NCI-H2227 (cell line): ENCODE measurements around the gene NRBF2.
A peak's percentile ranks its signal among the peaks of the same experiment; 100 is the strongest.
"Not testable (repeated sequence)": the region's sequence is repeated elsewhere in the genome, so short reads cannot be mapped to it uniquely, and the experiment has no call there.

ENCODE experiments used
- DNase-seq: peaks from one replicate; lab custom pipeline; 2025; ENCODE audit not compliant: unreplicated experiment; lab: John Stamatoyannopoulos, UW

NRBF2 gene

GRCh38 chr10:63133056-63133820 is at the start of gene NRBF2:
TSS of gene NRBF2 (plus strand) at chr10:63133328. CDS start at chr10:63133471, 143 bp downstream.
- peak; percentile 98 for DNase-seq

GRCh38 chr10:63083406-63083805 is 49.7 kb upstream of the NRBF2 start:
- not testable (repeated sequence) for DNase-seq

- DNase-seq = peak; percentile 59
Measured at GRCh38 chr10:63083904-63084689, 49.0 kb upstream of the NRBF2 start.

GRCh38 chr10:63084690-63085382 is 48.3 kb upstream of the NRBF2 start:
- no peak for DNase-seq

GRCh38 chr10:63093227-63093626 is 39.9 kb upstream of the NRBF2 start:
- no peak for DNase-seq

GRCh38 chr10:63094405-63094804 is 38.7 kb upstream of the NRBF2 start:
- no peak for DNase-seq

GRCh38 chr10:63094881-63095280 is 38.2 kb upstream of the NRBF2 start:
- DNase-seq = no peak

GRCh38 chr10:63099734-63100133 is 33.4 kb upstream of the NRBF2 start:
- no peak for DNase-seq

- not testable (repeated sequence) for DNase-seq
Measured at GRCh38 chr10:63101091-63101490, 32.0 kb upstream of the NRBF2 start.

GRCh38 chr10:63102279-63102883 is 30.7 kb upstream of the NRBF2 start:
- DNase-seq = not testable (repeated sequence)

- DNase-seq = not testable (repeated sequence)
Measured at GRCh38 chr10:63103178-63103577, 29.9 kb upstream of the NRBF2 start.

- DNase-seq = no peak
Measured at GRCh38 chr10:63103971-63104409, 29.1 kb upstream of the NRBF2 start.

- no peak for DNase-seq
Measured at GRCh38 chr10:63105225-63106110, 27.7 kb upstream of the NRBF2 start.

GRCh38 chr10:63106111-63106755 is 26.9 kb upstream of the NRBF2 start:
- DNase-seq = no peak

GRCh38 chr10:63107943-63108437 is 25.1 kb upstream of the NRBF2 start:
- no peak for DNase-seq

- no peak for DNase-seq
Measured at GRCh38 chr10:63110940-63111339, 22.2 kb upstream of the NRBF2 start.

GRCh38 chr10:63114031-63114814 is 18.9 kb upstream of the NRBF2 start:
- DNase-seq = no peak

- DNase-seq = no peak
Measured at GRCh38 chr10:63115732-63116383, 17.3 kb upstream of the NRBF2 start.
